ENCODE data around the gene PINLYP. TPM values are rescaled to one million over a fixed set of nuclear protein-coding genes. Genes with fewer than 3 reads are reported as not detected.

The PINLYP gene
- total and polyA plus RNA-seq, 5 experiments from 2014 or later, result 0.68 to 2.7 (median 2.3) TPM

- H3K4me3 Mint-ChIP-seq, result no peak overlapping the region
- ATAC-seq, result no peak
- POLR2A ChIA-PET, result interaction anchor here (4.7 kb wide), 1 partner anchor 43 kb away, joined by 49 read pairs; the partner anchor contains the start of genes IRGQ and ZNF576
- H3K4me1 Mint-ChIP-seq, result peaks cover 8 to 23% (median 11%) of the 10 kb centered on the region in 4 donors
- peaks cover 0 to 71% (median 13%) of the 10 kb centered on the region in 3 donors for H3K36me3 Mint-ChIP-seq
- no peak overlapping the region for H3K27ac Mint-ChIP-seq
- no peak for DNase-seq
- no peaks in the 10 kb centered on the region for H3K9me3 Mint-ChIP-seq
- no peaks in the 10 kb centered on the region for H3K27me3 Mint-ChIP-seq
Observed at GRCh38 chr19:43552198-43552450, 23.5 kb upstream of the PINLYP start.

- H3K4me3 Mint-ChIP-seq, result no peak overlapping the region
- H3K4me1 Mint-ChIP-seq, result peaks cover 10 to 23% (median 11%) of the 10 kb centered on the region in 4 donors
Observed at GRCh38 chr19:43552616-43553015, 23.0 kb upstream of the PINLYP start.

GRCh38 chr19:43553656-43554055, 21.9 kb upstream of the PINLYP start:
- Mint-ChIP-seq H3K4me1 (peaks cover 10 to 26% (median 11%) of the 10 kb centered on the region in 4 donors), H3K27ac (peak overlapping the region in 5 of 10 donors; percentile 6 to 48 (median 19)), H3K36me3 (peaks cover 0 to 81% (median 15%) of the 10 kb centered on the region in 3 donors), H3K9me3 (no peaks in the 10 kb centered on the region), H3K4me3 (no peak overlapping the region), H3K27me3 (no peaks in the 10 kb centered on the region)
- POLR2A ChIA-PET, result interaction anchor here (0.6 to 4.7 kb wide), 4 partner anchors 22 to 1446 kb away, joined by 3 to 49 read pairs (median 4); partner anchors contain the start of genes IRGQ and ZNF576
- DNase-seq (no peak), ATAC-seq (no peak)

More at GRCh38 chr19:43552616-43553015, 23.0 kb upstream of the PINLYP start:
- POLR2A ChIA-PET, result interaction anchor here (0.5 to 4.7 kb wide), 2 partner anchors 43 to 63 kb away, joined by 3 to 49 read pairs; partner anchors contain the start of genes IRGQ and ZNF576
- Mint-ChIP-seq H3K9me3 (no peaks in the 10 kb centered on the region), H3K36me3 (peaks cover 0 to 73% (median 13%) of the 10 kb centered on the region in 3 donors), H3K27ac (peak overlapping the region in 1 of 10 donors; percentile 40), H3K27me3 (no peaks in the 10 kb centered on the region)
- ATAC-seq, result no peak
- no peak for DNase-seq

- POLR2A ChIA-PET, result interaction anchor here (0.6 to 4.7 kb wide), 7 partner anchors 19 to 233 kb away, joined by 3 to 49 read pairs (median 5); partner anchors contain the start of genes IRGQ, XRCC1, ZNF575 and ZNF576
- Mint-ChIP-seq H3K9me3 (no peaks in the 10 kb centered on the region), H3K36me3 (peaks cover 0 to 81% (median 15%) of the 10 kb centered on the region in 3 donors), H3K27ac (peak overlapping the region in 4 of 10 donors; percentile 19 to 32 (median 24)), H3K4me1 (peaks cover 10 to 26% (median 12%) of the 10 kb centered on the region in 4 donors), H3K27me3 (no peaks in the 10 kb centered on the region), H3K4me3 (no peak overlapping the region)
- DNase-seq (no peak), ATAC-seq (no peak)
Observed at GRCh38 chr19:43554317-43554895, 21.2 kb upstream of the PINLYP start.

- peaks cover 10 to 33% (median 19%) of the 10 kb centered on the region in 4 donors for H3K4me1 Mint-ChIP-seq
- POLR2A ChIA-PET, result interaction anchor here (0.6 to 4.7 kb wide), 9 partner anchors 17 to 103 kb away, joined by 3 to 49 read pairs (median 6); partner anchors contain the start of genes IRGQ, XRCC1, ZNF575 and ZNF576
- H3K36me3 Mint-ChIP-seq, result peaks cover 0 to 82% (median 12%) of the 10 kb centered on the region in 3 donors
- peak overlapping the region in 3 of 10 donors; percentile 15 to 47 (median 20) for H3K4me3 Mint-ChIP-seq
- peak; percentile 99 for ATAC-seq
- peak; percentile 63 to 90 (median 82) for DNase-seq
- peak overlapping the region; percentile 26 to 89 (median 70) for H3K27ac Mint-ChIP-seq
- no peaks in the 10 kb centered on the region for H3K27me3 Mint-ChIP-seq
- no peaks in the 10 kb centered on the region for H3K9me3 Mint-ChIP-seq
Observed at GRCh38 chr19:43555185-43555770, 20.3 kb upstream of the PINLYP start.

GRCh38 chr19:43560687-43561086, 14.9 kb upstream of the PINLYP start:
- DNase-seq, result peak in 2 of 10 donors; percentile 9 to 65
- peak overlapping the region; percentile 7 to 91 (median 82) for H3K4me3 Mint-ChIP-seq

GRCh38 chr19:43561139-43561970, 14.2 kb upstream of the PINLYP start:
- no peaks in the 10 kb centered on the region for H3K27me3 Mint-ChIP-seq
- H3K9me3 Mint-ChIP-seq, result peaks cover 0 to 1% (median 0%) of the 10 kb centered on the region in 9 donors
- H3K4me1 Mint-ChIP-seq, result peaks cover 33 to 67% (median 62%) of the 10 kb centered on the region in 4 donors
- DNase-seq, result no peak
- peak overlapping the region; percentile 39 to 91 (median 84) for H3K4me3 Mint-ChIP-seq
- ATAC-seq, result no peak
- H3K27ac Mint-ChIP-seq, result peak overlapping the region; percentile 91 to 98 (median 96)
- POLR2A ChIA-PET, result interaction anchor here (0.6 to 7.6 kb wide), 5 partner anchors 14 to 56 kb away, joined by 4 to 35 read pairs (median 8); partner anchors contain the start of genes IRGQ, PINLYP, XRCC1 and ZNF576
- peaks cover 0 to 39% (median 1%) of the 10 kb centered on the region in 3 donors for H3K36me3 Mint-ChIP-seq

More at GRCh38 chr19:43560687-43561086, 14.9 kb upstream of the PINLYP start:
- no peak for ATAC-seq
- peaks cover 0 to 1% (median 0%) of the 10 kb centered on the region in 9 donors for H3K9me3 Mint-ChIP-seq
- POLR2A ChIA-PET, result interaction anchor here (1.4 to 7.6 kb wide), 3 partner anchors 15 to 35 kb away, joined by 3 to 35 read pairs (median 9); partner anchors contain the start of genes IRGQ, PINLYP, XRCC1 and ZNF576
- H3K36me3 Mint-ChIP-seq, result peaks cover 0 to 45% (median 1%) of the 10 kb centered on the region in 3 donors
- H3K27me3 Mint-ChIP-seq, result no peaks in the 10 kb centered on the region
- peak overlapping the region; percentile 91 to 98 (median 96) for H3K27ac Mint-ChIP-seq
- H3K4me1 Mint-ChIP-seq, result peaks cover 33 to 65% (median 63%) of the 10 kb centered on the region in 4 donors

- Mint-ChIP-seq H3K9me3 (peaks cover 0 to 1% (median 0%) of the 10 kb centered on the region in 9 donors), H3K4me1 (peaks cover 35 to 69% (median 67%) of the 10 kb centered on the region in 4 donors)
- DNase-seq, result peak in 2 of 10 donors; percentile 5 to 15
Observed at GRCh38 chr19:43562226-43562697, 13.3 kb upstream of the PINLYP start.

GRCh38 chr19:43562698-43563241, 12.8 kb upstream of the PINLYP start:
- peak overlapping the region; percentile 91 to 98 (median 96) for H3K27ac Mint-ChIP-seq
- peaks cover 0 to 1% (median 0%) of the 10 kb centered on the region in 9 donors for H3K9me3 Mint-ChIP-seq
- H3K36me3 Mint-ChIP-seq, result peaks cover 0 to 33% (median under 1%) of the 10 kb centered on the region in 3 donors
- peak overlapping the region; percentile 75 to 91 (median 84) for H3K4me3 Mint-ChIP-seq
- POLR2A ChIA-PET, result interaction anchor here (0.5 to 7.6 kb wide), 8 partner anchors 11 to 103 kb away, joined by 3 to 35 read pairs (median 3); partner anchors contain the start of genes IRGQ, PINLYP, XRCC1 and ZNF576
- ATAC-seq (peak; percentile 84 to 92), DNase-seq (peak; percentile 38 to 93 (median 76))
- no peaks in the 10 kb centered on the region for H3K27me3 Mint-ChIP-seq
- peaks cover 35 to 68% (median 67%) of the 10 kb centered on the region in 4 donors for H3K4me1 Mint-ChIP-seq

More at GRCh38 chr19:43562226-43562697, 13.3 kb upstream of the PINLYP start:
- peaks cover 0 to 35% (median 1%) of the 10 kb centered on the region in 3 donors for H3K36me3 Mint-ChIP-seq
- ATAC-seq, result peak; percentile 6 to 8
- H3K27me3 Mint-ChIP-seq, result no peaks in the 10 kb centered on the region
- peak overlapping the region; percentile 75 to 91 (median 84) for H3K4me3 Mint-ChIP-seq
- H3K27ac Mint-ChIP-seq, result peak overlapping the region; percentile 91 to 98 (median 96)
- POLR2A ChIA-PET, result interaction anchor here (0.6 to 7.6 kb wide), 8 partner anchors 12 to 102 kb away, joined by 3 to 35 read pairs (median 4); partner anchors contain the start of genes IRGQ, PINLYP, XRCC1 and ZNF576

GRCh38 chr19:43563816-43564457, 11.7 kb upstream of the PINLYP start:
- H3K4me1 Mint-ChIP-seq, result peaks cover 35 to 68% (median 66%) of the 10 kb centered on the region in 4 donors
- H3K36me3 Mint-ChIP-seq, result peaks cover 0 to 27% (median 0%) of the 10 kb centered on the region in 3 donors
- peaks cover 0 to 1% (median 0%) of the 10 kb centered on the region in 9 donors for H3K9me3 Mint-ChIP-seq
- no peak for ATAC-seq
- DNase-seq, result no peak
- no peaks in the 10 kb centered on the region for H3K27me3 Mint-ChIP-seq
- POLR2A ChIA-PET, result interaction anchor here (0.7 to 7.6 kb wide), 4 partner anchors 11 to 32 kb away, joined by 3 to 35 read pairs (median 4); partner anchors contain the start of genes IRGQ, XRCC1 and ZNF576
- H3K4me3 Mint-ChIP-seq, result peak overlapping the region; percentile 3 to 91 (median 66)
- H3K27ac Mint-ChIP-seq, result peak overlapping the region; percentile 91 to 98 (median 96)
